Neural cell (in vitro differentiated cells): ENCODE data around the gene ATP9B. TPM values are rescaled to one million over a fixed set of nuclear protein-coding genes. Genes with fewer than 3 reads are reported as not detected.

Experiments
- H2AFZ ChIP-seq: fragments of 200-600, 300-800 bp; sonication (generic), shearing (Covaris generic); 2 replicates; pipeline ENCODE4 v1.6.0; 2014; ENCODE audit warnings: low read depth, mild to moderate bottlenecking, antibody characterized with exemption, low read length, moderate library complexity
- H3F3A ChIP-seq: fragments of 200-600 bp; shearing (Covaris generic); 2 replicates; pipeline ENCODE4 v1.6.1; 2016; ENCODE audit warnings: mild to moderate bottlenecking, moderate library complexity, mixed read lengths, antibody characterized with exemption, low read length; ENCODE audit not compliant: insufficient read depth, poor library complexity, severe bottlenecking
- H3K27ac ChIP-seq: fragments of 200-600, 300-800 bp; sonication (generic), shearing (Covaris generic); 2 replicates; pipeline ENCODE4 v1.5.1; 2014; ENCODE audit warnings: mild to moderate bottlenecking, low read length, moderate library complexity
- H3K27me3 ChIP-seq: fragments of 300-800, 200-600 bp; sonication (generic), shearing (Covaris generic); 2 replicates; pipeline ENCODE4 v1.6.0; 2014; ENCODE audit warnings: mild to moderate bottlenecking, low read depth, low read length, moderate library complexity; ENCODE audit not compliant: insufficient read depth
- H3K36me3 ChIP-seq: fragments of 300-800, 200-600 bp; sonication (generic), shearing (Covaris generic); 2 replicates; pipeline ENCODE4 v1.5.1; 2014; ENCODE audit warnings: mild to moderate bottlenecking, antibody characterized with exemption, low read length, moderate library complexity; ENCODE audit not compliant: insufficient read depth
- H3K4me2 ChIP-seq: fragments of 300-800, 200-600 bp; sonication (generic), shearing (Covaris generic); 2 replicates; pipeline ENCODE4 v1.6.0; 2014; ENCODE audit warnings: mild to moderate bottlenecking, low read length
- H3K4me3 ChIP-seq: fragments of 300-800, 200-600 bp; sonication (generic), shearing (Covaris generic); 2 replicates; pipeline ENCODE4 v1.5.1; 2014; ENCODE audit warnings: mild to moderate bottlenecking, low read length, moderate library complexity
- H3K79me2 ChIP-seq: fragments of 200-600 bp; shearing (Covaris generic); replicated peaks from 2 replicates; pipeline ENCODE4 v1.6.0; 2014; ENCODE audit warnings: mild to moderate bottlenecking, low read length, moderate library complexity; ENCODE audit not compliant: insufficient read depth
- H3K9ac ChIP-seq: fragments of 300-800, 200-600 bp; sonication (generic), shearing (Covaris generic); 2 replicates; pipeline ENCODE4 v1.6.1; 2016; ENCODE audit warnings: mild to moderate bottlenecking, low read length, mixed read lengths
- H3K9me2 ChIP-seq: fragments of 200-600 bp; shearing (Covaris generic); 2 replicates; pipeline ENCODE4 v1.6.1; 2016; ENCODE audit warnings: mild to moderate bottlenecking, low read length, mixed read lengths; ENCODE audit not compliant: insufficient read depth
- H3K9me3 ChIP-seq: fragments of 200-600, 300-800 bp; sonication (generic), shearing (Covaris generic); 2 replicates; pipeline ENCODE4 v1.6.1; 2016; ENCODE audit warnings: mild to moderate bottlenecking, mixed run types, low read length, moderate library complexity, mixed read lengths
- H4K20me1 ChIP-seq: fragments of 200-600 bp; shearing (Covaris generic); 2 replicates; pipeline ENCODE4 v1.6.1; 2016; ENCODE audit warnings: mild to moderate bottlenecking, mixed run types; ENCODE audit not compliant: insufficient read depth
- CTCF ChIP-seq: fragments of 450-650 bp; IDR thresholded peaks from 2 replicates; pipeline ENCODE4 v1.5.1; 2014; ENCODE audit warnings: antibody characterized with exemption, mild to moderate bottlenecking, moderate library complexity; ENCODE audit not compliant: poor library complexity, severe bottlenecking
- EP300 ChIP-seq: fragments of 450-650 bp; conservative IDR thresholded peaks from 2 replicates; pipeline ENCODE4 v1.6.1; 2014; ENCODE audit warnings: antibody characterized with exemption, mild to moderate bottlenecking, moderate library complexity; ENCODE audit not compliant: poor library complexity, severe bottlenecking
- EZH2 ChIP-seq: fragments of 200-600, 300-800 bp; shearing (Covaris generic), sonication (generic); IDR thresholded peaks from 2 replicates; pipeline ENCODE4 v1.6.1; 2014; ENCODE audit warnings: antibody characterized with exemption, low read length, borderline replicate concordance, mild to moderate bottlenecking; ENCODE audit not compliant: insufficient read depth, poor library complexity, severe bottlenecking
- MXI1 ChIP-seq: fragments of 450-650 bp; conservative IDR thresholded peaks from 2 replicates; pipeline ENCODE4 v1.6.1; 2014; ENCODE audit warnings: antibody characterized with exemption, mild to moderate bottlenecking; ENCODE audit not compliant: poor library complexity, severe bottlenecking
- POLR2AphosphoS5 ChIP-seq: IDR thresholded peaks from 2 replicates; pipeline ENCODE4 v1.6.1; 2012
- RAD21 ChIP-seq: fragments of 450-650 bp; conservative IDR thresholded peaks from 2 replicates; pipeline ENCODE4 v1.6.1; 2014; ENCODE audit warnings: antibody characterized with exemption, mild to moderate bottlenecking, moderate library complexity
- REST ChIP-seq: IDR thresholded peaks from 2 replicates; pipeline ENCODE4 v1.6.1; 2012; ENCODE audit warnings: borderline replicate concordance
- SMC3 ChIP-seq: fragments of 450-650 bp; conservative IDR thresholded peaks from 2 replicates; pipeline ENCODE4 v1.6.1; 2014; ENCODE audit warnings: antibody characterized with exemption, mild to moderate bottlenecking, moderate library complexity; ENCODE audit not compliant: poor library complexity
- TAF1 ChIP-seq: IDR thresholded peaks from 2 replicates; pipeline ENCODE4 v1.6.1; 2012; ENCODE audit warnings: low read depth
- polyA plus RNA-seq: library from polyadenylated mRNA; depleted of rRNA; stranded (reverse); fragments of >200 nt; gene quantifications from 2 replicates; pipeline ENCODE4 v1.2.3, GENCODE V29; 2014

ATP9B gene
- polyA plus RNA-seq, 1 donor from 2014 or later = 15.4 TPM

- Histone ChIP-seq H3K27me3 (no peaks in the 10 kb centered on the region), H3F3A (no peaks in the 10 kb centered on the region), H3K36me3 (no peaks in the 10 kb centered on the region), H3K27ac (no peak overlapping the region), H3K9me3 (no peaks in the 10 kb centered on the region), H3K4me2 (no peak overlapping the region), H3K79me2 (no peaks in the 10 kb centered on the region), H4K20me1 (no peaks in the 10 kb centered on the region), H2AFZ (no peak overlapping the region), H3K9ac (no peak overlapping the region), H3K4me3 (no peak overlapping the region), H3K9me2 (no peaks in the 10 kb centered on the region)
- TF ChIP-seq EP300 = no peak
- no peak for TF ChIP-seq RAD21
- no peak for TF ChIP-seq SMC3
- TF ChIP-seq CTCF = no peak
- TF ChIP-seq MXI1 = no peak
- no peak for TF ChIP-seq REST
Measured at GRCh38 chr18:79214056-79214455, 144.9 kb downstream of the ATP9B start.

- H3K4me3 ChIP-seq = no peak overlapping the region
- no peak overlapping the region for H2AFZ ChIP-seq
- H3K27ac ChIP-seq = no peak overlapping the region
- H3K9me3 ChIP-seq = no peaks in the 10 kb centered on the region
- no peaks in the 10 kb centered on the region for H3K36me3 ChIP-seq
- H3K79me2 ChIP-seq = no peaks in the 10 kb centered on the region
- H3K9me2 ChIP-seq = no peaks in the 10 kb centered on the region
- H4K20me1 ChIP-seq = no peaks in the 10 kb centered on the region
- no peak overlapping the region for H3K4me2 ChIP-seq
- H3F3A ChIP-seq = no peaks in the 10 kb centered on the region
- H3K27me3 ChIP-seq = no peaks in the 10 kb centered on the region
- no peak overlapping the region for H3K9ac ChIP-seq
- TF ChIP-seq REST (no peak), CTCF (no peak), EZH2 (no peak), POLR2AphosphoS5 (no peak), EP300 (no peak), SMC3 (no peak), TAF1 (no peak), RAD21 (no peak), MXI1 (no peak)
Measured at GRCh38 chr18:79216176-79216575, 147.0 kb downstream of the ATP9B start.
